ENCODE data around the gene RUNX2.

RUNX2 gene

GRCh38 chr6:45705137-45705855 is 377.2 kb downstream of the RUNX2 start:
- no peak for DNase-seq (ENCODE audit: low spot score)

- no peak for DNase-seq (ENCODE audit: low spot score)
Observed at GRCh38 chr6:45706319-45706718, 378.2 kb downstream of the RUNX2 start.

GRCh38 chr6:45707176-45707575 is 379.0 kb downstream of the RUNX2 start:
- no peak for DNase-seq (ENCODE audit: low spot score)

- DNase-seq (ENCODE audit: low spot score): no peak
Observed at GRCh38 chr6:45709781-45710220, 381.7 kb downstream of the RUNX2 start.

GRCh38 chr6:45710304-45710821 is 382.2 kb downstream of the RUNX2 start:
- no peak for DNase-seq (ENCODE audit: low spot score)

GRCh38 chr6:45712076-45712475 is 383.9 kb downstream of the RUNX2 start:
- no peak for DNase-seq (ENCODE audit: low spot score)

GRCh38 chr6:45712786-45713185 is 384.7 kb downstream of the RUNX2 start:
- no peak for DNase-seq (ENCODE audit: low spot score)
